Measurements from ENCODE around the gene RANBP17.
A peak's percentile ranks its signal among the peaks of the same experiment; 100 is the strongest.

Gene RANBP17

GRCh38 chr5:171323007-171323406, 461.2 kb downstream of the RANBP17 start:
- no peak for DNase-seq

GRCh38 chr5:171323806-171324632, 462.2 kb downstream of the RANBP17 start:
- DNase-seq: no peak

- DNase-seq: no peak
Observed at GRCh38 chr5:171330021-171330420, 468.2 kb downstream of the RANBP17 start.

- DNase-seq: no peak
Observed at GRCh38 chr5:171335616-171336015, 473.8 kb downstream of the RANBP17 start.

- peak; percentile 78 for DNase-seq
Observed at GRCh38 chr5:171336521-171337209, 474.8 kb downstream of the RANBP17 start.

- no peak for DNase-seq
Observed at GRCh38 chr5:171337210-171337569, 475.4 kb downstream of the RANBP17 start.

- DNase-seq: no peak
Observed at GRCh38 chr5:171340042-171340441, 478.2 kb downstream of the RANBP17 start.

- DNase-seq: no peak
Observed at GRCh38 chr5:171340491-171340890, 478.7 kb downstream of the RANBP17 start.

- peak; percentile 74 for DNase-seq
Observed at GRCh38 chr5:171342362-171343111, 480.7 kb downstream of the RANBP17 start.

GRCh38 chr5:171344936-171345608, 483.3 kb downstream of the RANBP17 start:
- no peak for DNase-seq

Data from KG1 (cell line).